Smooth muscle cell (in vitro differentiated cells): ENCODE data around the gene HEXD. TPM values are rescaled to one million over a fixed set of nuclear protein-coding genes. Genes with fewer than 3 reads are reported as not detected.
A peak's percentile ranks its signal among the peaks of the same experiment; 100 is the strongest.

Experiments
- DNase-seq: peaks from one replicate; lab custom pipeline; 2025; ENCODE audit not compliant: unreplicated experiment; lab: John Stamatoyannopoulos, UW
- H2AFZ ChIP-seq: fragments of 200-600 bp; sonication (generic); 2 replicates; pipeline ENCODE4 v1.6.0; 2016; ENCODE audit warnings: antibody characterized with exemption, low read depth, mild to moderate bottlenecking
- H3F3A ChIP-seq: fragments of 200-600 bp; sonication (generic); 2 replicates; pipeline ENCODE4 v1.6.0; 2017; ENCODE audit warnings: antibody characterized with exemption, low read depth
- H3K27ac ChIP-seq: fragments of 200-600 bp; sonication (generic); 2 replicates; pipeline ENCODE4 v1.5.1; 2016; ENCODE audit warnings: low read depth, mild to moderate bottlenecking
- H3K27me3 ChIP-seq: fragments of 200-600 bp; sonication (generic); 2 replicates; pipeline ENCODE4 v1.6.1; 2016; ENCODE audit warnings: low read depth, mild to moderate bottlenecking
- H3K36me3 ChIP-seq: fragments of 200-600 bp; sonication (generic); 2 replicates; pipeline ENCODE4 v1.5.1; 2016; ENCODE audit warnings: low read depth
- H3K4me1 ChIP-seq: fragments of 200-600 bp; sonication (generic); 2 replicates; pipeline ENCODE4 v1.5.1; 2016; ENCODE audit warnings: low read depth
- H3K4me2 ChIP-seq: fragments of 200-600 bp; sonication (generic); 2 replicates; pipeline ENCODE4 v1.6.0; 2016; ENCODE audit warnings: mild to moderate bottlenecking
- H3K4me3 ChIP-seq: fragments of 200-600 bp; sonication (generic); 2 replicates; pipeline ENCODE4 v1.5.1; 2016; ENCODE audit warnings: mild to moderate bottlenecking
- H3K79me2 ChIP-seq: fragments of 200-600 bp; sonication (generic); 2 replicates; pipeline ENCODE4 v1.6.0; 2016; ENCODE audit warnings: low read depth, mild to moderate bottlenecking
- H3K9ac ChIP-seq: fragments of 200-600 bp; sonication (generic); 2 replicates; pipeline ENCODE4 v1.6.0; 2016; ENCODE audit warnings: low read depth
- H3K9me3 ChIP-seq: fragments of 200-600 bp; sonication (generic); replicated peaks from 2 replicates; pipeline ENCODE4 v1.5.1; 2016; ENCODE audit warnings: low read depth
- H4K20me1 ChIP-seq: fragments of 200-600 bp; sonication (generic); 2 replicates; pipeline ENCODE4 v1.6.0; 2016; ENCODE audit warnings: low read depth
- CTCF ChIP-seq: fragments of 200-600 bp; sonication (generic); IDR thresholded peaks from 2 replicates; pipeline ENCODE4 v1.5.1; 2017; ENCODE audit warnings: borderline replicate concordance, mild to moderate bottlenecking, antibody characterized with exemption; ENCODE audit not compliant: insufficient read depth, poor library complexity, severe bottlenecking
- WGBS: methylation state at CpG from one replicate; pipeline ENCODE4 v1.1.7; 2016; ENCODE audit warnings: low lambda C conversion rate; 5-methylcytosine and 5-hydroxymethylcytosine counted together
- polyA plus RNA-seq: library from polyadenylated mRNA; unstranded; fragments of >200 nt; fragmentation: Nextera tagmentation; extraction: Ambion mirVana; gene quantifications from 2 replicates; pipeline ENCODE4 v1.2.1, GENCODE V29; 2016
- total RNA-seq: library from RNA; depleted of rRNA; stranded (reverse); fragments of >200 nt; gene quantifications from 2 replicates; pipeline ENCODE4 v1.2.3, GENCODE V29; 2014

HEXD gene
- total and polyA plus RNA-seq, 2 experiments from 2014 or later: 1.5 to 9.2 TPM

- H3K4me1 ChIP-seq: peaks cover 3% of the 10 kb centered on the region
- H3K27me3 ChIP-seq: no peaks in the 10 kb centered on the region
- H3K9me3 ChIP-seq: no peaks in the 10 kb centered on the region
- no peaks in the 10 kb centered on the region for H3K36me3 ChIP-seq
- no peak overlapping the region for H2AFZ ChIP-seq
- no peaks in the 10 kb centered on the region for H3K79me2 ChIP-seq
- H4K20me1 ChIP-seq: peaks cover 35% of the 10 kb centered on the region
- DNase-seq: no peak
- peak overlapping the region; percentile 99 for H3K4me3 ChIP-seq
- peak overlapping the region; percentile 96 for H3K4me2 ChIP-seq
- no peak for TF ChIP-seq CTCF
- H3F3A ChIP-seq: no peaks in the 10 kb centered on the region
- no peak overlapping the region for H3K27ac ChIP-seq
- no peak overlapping the region for H3K9ac ChIP-seq
- 96% methylated on average over 2 of the region's 2 CpGs for WGBS
These were observed 1.4 kb downstream of the HEXD start for GRCh38 chr17:82419540-82419939.

- Histone ChIP-seq H3K4me2 (no peak overlapping the region), H3K9me3 (no peaks in the 10 kb centered on the region), H4K20me1 (no peaks in the 10 kb centered on the region), H3K4me3 (no peak overlapping the region), H3K27me3 (no peaks in the 10 kb centered on the region), H3K27ac (no peak overlapping the region), H2AFZ (no peak overlapping the region), H3F3A (no peaks in the 10 kb centered on the region), H3K4me1 (no peaks in the 10 kb centered on the region), H3K9ac (no peak overlapping the region), H3K36me3 (no peaks in the 10 kb centered on the region), H3K79me2 (no peaks in the 10 kb centered on the region)
- WGBS: 85% methylated on average over 25 of the region's 25 CpGs
- no peak for DNase-seq
- TF ChIP-seq CTCF: peak; percentile 48
These were observed 6.1 kb downstream of the HEXD start for GRCh38 chr17:82424001-82424862.

DNA sequence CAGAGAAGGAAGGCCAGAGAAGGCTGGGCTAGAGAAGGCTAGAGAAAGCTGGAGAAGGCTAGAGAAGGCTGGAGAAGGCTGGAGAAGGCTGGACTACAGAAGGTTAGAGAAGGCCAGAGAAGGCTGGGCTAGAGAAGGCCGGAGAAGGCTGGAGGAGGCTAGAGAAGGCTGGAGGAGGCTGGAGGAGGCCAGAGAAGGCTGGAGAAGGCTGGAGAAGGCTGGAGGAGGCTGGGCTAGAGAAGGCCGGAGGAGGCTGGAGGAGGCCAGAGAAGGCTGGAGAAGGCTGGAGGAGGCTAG lies 6.7 kb downstream of the HEXD start:
- no peak for TF ChIP-seq CTCF
- WGBS: 100% methylated on average over 2 of the region's 2 CpGs
- H3K9ac ChIP-seq: no peak overlapping the region

GRCh38 chr17:82428546-82428945 lies 10.4 kb downstream of the HEXD start:
- H3K9me3 ChIP-seq: no peaks in the 10 kb centered on the region
- no peaks in the 10 kb centered on the region for H3F3A ChIP-seq
- no peak overlapping the region for H3K4me2 ChIP-seq
- no peaks in the 10 kb centered on the region for H3K4me1 ChIP-seq
- DNase-seq: no peak
- no peaks in the 10 kb centered on the region for H3K36me3 ChIP-seq
- H2AFZ ChIP-seq: no peak overlapping the region
- no peaks in the 10 kb centered on the region for H3K79me2 ChIP-seq
- no peaks in the 10 kb centered on the region for H3K27me3 ChIP-seq
- 100% methylated on average over 3 of the region's 3 CpGs for WGBS
- no peak overlapping the region for H3K27ac ChIP-seq
- H4K20me1 ChIP-seq: no peaks in the 10 kb centered on the region
- H3K4me3 ChIP-seq: no peak overlapping the region
- no peak overlapping the region for H3K9ac ChIP-seq
- TF ChIP-seq CTCF: no peak

More for the DNA sequence above, 6.7 kb downstream of the HEXD start:
- no peak overlapping the region for H3K4me2 ChIP-seq
- no peak for DNase-seq
- H3K4me1 ChIP-seq: no peaks in the 10 kb centered on the region
- no peak overlapping the region for H2AFZ ChIP-seq
- no peaks in the 10 kb centered on the region for H3K27me3 ChIP-seq
- H3K9me3 ChIP-seq: no peaks in the 10 kb centered on the region
- H3K79me2 ChIP-seq: no peaks in the 10 kb centered on the region
- no peak overlapping the region for H3K4me3 ChIP-seq
- no peak overlapping the region for H3K27ac ChIP-seq
- H4K20me1 ChIP-seq: no peaks in the 10 kb centered on the region
- H3K36me3 ChIP-seq: no peaks in the 10 kb centered on the region
- H3F3A ChIP-seq: no peaks in the 10 kb centered on the region
